GM12865 (cell line): ENCODE data around the gene METTL27.
"Not testable (repeated sequence)": the region's sequence is repeated elsewhere in the genome, so short reads cannot be mapped to it uniquely, and the experiment has no call there.

Source experiments
- DNase-seq: peaks from one replicate; pipeline ENCODE4 v3.0.0; 2010; ENCODE audit warnings: low read depth
- H3K4me3 ChIP-seq: 2 replicates; pipeline ENCODE4 v1.5.1; 2011; ENCODE audit warnings: mild to moderate bottlenecking, low read depth, low read length, control low read depth
- CTCF ChIP-seq: IDR thresholded peaks from 2 replicates; pipeline ENCODE4 v1.5.1; 2011; ENCODE audit warnings: low read length, control low read depth, low read depth, inconsistent platforms; ENCODE audit not compliant: insufficient read depth; ENCODE audit errors: missing control alignments

METTL27 gene

GRCh38 chr7:73841689-73842066 lies 638 bp downstream of the METTL27 start:
- DNase-seq = no peak
- no peak for TF ChIP-seq CTCF
- peak overlapping the region; percentile 70 for H3K4me3 ChIP-seq

GRCh38 chr7:73840715-73841379 lies 1.5 kb downstream of the METTL27 start:
- DNase-seq = no peak
- no peak for TF ChIP-seq CTCF

GRCh38 chr7:73839743-73840714 lies 2.3 kb downstream of the METTL27 start:
- no peak overlapping the region for H3K4me3 ChIP-seq
- DNase-seq = no peak
- no peak for TF ChIP-seq CTCF

More at GRCh38 chr7:73840715-73841379, 1.5 kb downstream of the METTL27 start:
- no peak overlapping the region for H3K4me3 ChIP-seq

- TF ChIP-seq CTCF = no peak
- no peak overlapping the region for H3K4me3 ChIP-seq
- DNase-seq = no peak
Measured at GRCh38 chr7:73839290-73839689, 3.0 kb downstream of the METTL27 start.

- DNase-seq = no peak
- H3K4me3 ChIP-seq = no peak overlapping the region
- no peak for TF ChIP-seq CTCF
Measured at GRCh38 chr7:73838642-73839041, 3.7 kb downstream of the METTL27 start.

GRCh38 chr7:73837167-73837566 lies 5.1 kb downstream of the METTL27 start:
- H3K4me3 ChIP-seq, DNase-seq: not testable (repeated sequence)

GRCh38 chr7:73834626-73835191 lies 7.6 kb downstream of the METTL27 start:
- TF ChIP-seq CTCF = no peak
- H3K4me3 ChIP-seq = no peak overlapping the region
- DNase-seq = no peak
